Right cardiac atrium (tissue), 5 donors: ENCODE data around the gene TSEN2. TPM values are rescaled to one million over a fixed set of nuclear protein-coding genes. Genes with fewer than 3 reads are reported as not detected.
"Not testable (repeated sequence)": the region's sequence is repeated elsewhere in the genome, so short reads cannot be mapped to it uniquely, and the experiment has no call there.

ENCODE experiments used
- ATAC-seq, 2 donors: fragments of 200-7000 bp; cut with Tn5 transposase; one replicate each; pipeline versions ENCODE4 v1.8.0 to v1.9.1; 2020; ENCODE audit warnings: moderate library complexity in 2 of 2, mild to moderate bottlenecking in 1 of 2
- DNase-seq, 3 donors: peaks; one replicate each; pipeline ENCODE4 v3.0.0-alpha.2; 2020
- H3K27ac ChIP-seq: one replicate; pipeline ENCODE4 v1.5.1; 2013; ENCODE audit warnings: mild to moderate bottlenecking, low read length, control low read depth, moderate library complexity
- H3K27me3 ChIP-seq: one replicate; pipeline ENCODE4 v1.6.1; 2013; ENCODE audit not compliant: control insufficient read depth, insufficient read depth
- H3K4me1 ChIP-seq: one replicate; pipeline ENCODE4 v1.6.1; 2013; ENCODE audit warnings: low read length; ENCODE audit not compliant: control insufficient read depth, insufficient read depth
- H3K4me3 ChIP-seq: one replicate; pipeline ENCODE4 v1.5.1; 2013; ENCODE audit warnings: low read length, control low read depth
- H3K9me3 ChIP-seq: one replicate; pipeline ENCODE4 v1.6.1; 2013; ENCODE audit warnings: low read length; ENCODE audit not compliant: control insufficient read depth
- WGBS: extraction: QIAGEN DNeasy Blood & Tissue Kit; methylation state at CpG from one replicate; pipeline ENCODE4 v1.1.7; 2013; 5-methylcytosine and 5-hydroxymethylcytosine counted together
- intact Hi-C, 4 donors: fragments of 100-400 bp; cut with DNase I; formaldehyde crosslinking; loops; one replicate each; pipeline versions ENCODE4 v1.11.0 to v1.14.0; 2022 to 2023
- polyA plus RNA-seq: library from polyadenylated mRNA; stranded (reverse); fragments of 200-250 nt; gene quantifications from one replicate; pipeline ENCODE4 v1.2.3, GENCODE V29; 2013
- total RNA-seq, 4 donors: library from RNA; stranded (reverse); fragmentation: NEBNext Ultra II Directional; extraction: Animal tissue kit (Norgen Biotek cat#: 25700); gene quantifications; one replicate each; pipeline ENCODE4 v1.2.1, GENCODE V29; 2021
- donor health status: healthy with polysubstance abuse.
- donor health status: DM: no; HTN: yes; CAD: no.
- donor health status: DM: no; HTN: no; CAD: no.
- donor health status: DM: no; HTN: yes; CAD: no; lungs with severe emphysema.
- donor health status: DM: yes; HTN: yes; CAD: no.

Gene TSEN2
- total and polyA plus RNA-seq, 5 donors, result 13.9 to 21.4 (median 19.2) TPM

GRCh38 chr3:12532182-12532581 lies 47.9 kb downstream of the TSEN2 start:
- DNase-seq, result no peak
- ATAC-seq, result no peak
- WGBS, result 90% methylated on average over 5 of the region's 5 CpGs
- intact Hi-C loops, result no loop called here
- no peaks in the 10 kb centered on the region for H3K4me1 ChIP-seq
- H3K4me3 ChIP-seq, result no peak overlapping the region
- H3K27ac ChIP-seq, result no peak overlapping the region
- H3K9me3 ChIP-seq, result no peaks in the 10 kb centered on the region
- no peaks in the 10 kb centered on the region for H3K27me3 ChIP-seq

- WGBS, result 89% methylated on average over 6 of the region's 6 CpGs
- no peaks in the 10 kb centered on the region for H3K4me1 ChIP-seq
These were observed 52.1 kb downstream of the TSEN2 start for GRCh38 chr3:12536423-12536822.

DNA sequence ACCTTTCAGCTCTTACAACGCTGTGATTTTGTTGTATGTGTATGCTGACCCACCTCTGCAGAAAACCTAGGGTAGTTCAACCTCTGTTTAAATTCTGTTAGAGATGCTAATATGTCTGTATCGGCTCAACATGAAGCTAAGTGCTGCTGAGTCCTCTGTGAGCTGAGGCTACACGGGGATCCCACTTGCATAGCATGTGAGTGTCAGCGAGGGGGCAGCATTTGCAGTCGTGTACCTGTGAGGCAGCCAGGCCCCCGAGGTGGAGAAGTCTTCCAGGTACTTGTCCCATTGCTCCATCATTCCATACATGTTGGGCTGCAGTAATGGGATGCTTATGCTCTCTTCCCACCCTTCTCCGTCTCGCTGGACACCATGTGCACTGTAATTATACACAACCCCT lies 57.3 kb downstream of the TSEN2 start:
- whole genome bisulfite sequencing, result 70% methylated on average over 8 of the region's 8 CpGs
- peak in 1 of 2 donors; percentile 51 for ATAC-seq
- Histone ChIP-seq H3K27me3 (no peaks in the 10 kb centered on the region), H3K9me3 (no peaks in the 10 kb centered on the region), H3K4me3 (no peak overlapping the region), H3K27ac (no peak overlapping the region), H3K4me1 (no peaks in the 10 kb centered on the region)
- peak in 1 of 3 donors; percentile 59 for DNase-seq
- intact Hi-C loops, result no loop called here

More at GRCh38 chr3:12536423-12536822, 52.1 kb downstream of the TSEN2 start:
- no peaks in the 10 kb centered on the region for H3K27me3 ChIP-seq
- no peak for ATAC-seq
- intact Hi-C loops, result no loop called here
- no peaks in the 10 kb centered on the region for H3K9me3 ChIP-seq
- H3K4me3 ChIP-seq, result no peak overlapping the region
- H3K27ac ChIP-seq, result no peak overlapping the region
- no peak for DNase-seq

DNA sequence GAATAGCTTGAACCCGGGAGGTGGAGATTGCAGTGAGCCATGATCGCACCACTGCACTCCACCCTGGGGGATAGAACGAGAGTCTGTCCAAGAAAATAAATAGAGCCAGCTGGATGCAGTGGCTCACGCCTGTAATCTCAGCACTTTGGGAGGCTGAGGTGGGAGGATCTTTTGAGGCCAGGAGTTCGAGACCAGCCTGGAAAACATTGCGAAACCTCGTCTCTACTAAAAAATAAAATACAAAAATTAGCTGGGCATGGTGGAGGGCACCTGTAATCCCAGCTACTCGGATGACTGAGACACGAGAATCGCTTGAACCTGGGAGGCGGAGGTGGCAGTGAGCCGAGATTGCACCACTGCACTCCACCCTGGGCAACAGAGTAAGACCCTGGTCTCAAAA lies 59.2 kb downstream of the TSEN2 start:
- H3K27ac ChIP-seq, intact Hi-C loops, DNase-seq, H3K4me3 ChIP-seq, H3K27me3 ChIP-seq, H3K4me1 ChIP-seq, H3K9me3 ChIP-seq, ATAC-seq: not testable (repeated sequence)
- WGBS, result 85% methylated on average over 12 of the region's 12 CpGs

- no peak overlapping the region for H3K4me3 ChIP-seq
- no peaks in the 10 kb centered on the region for H3K27me3 ChIP-seq
- ATAC-seq (no peak), DNase-seq (no peak)
- intact Hi-C loops, result no loop called here
- no peaks in the 10 kb centered on the region for H3K4me1 ChIP-seq
- H3K27ac ChIP-seq, result no peak overlapping the region
- H3K9me3 ChIP-seq, result no peaks in the 10 kb centered on the region
- WGBS, result 73% methylated on average over 11 of the region's 11 CpGs
These were observed 60.6 kb downstream of the TSEN2 start for GRCh38 chr3:12544652-12545472.

DNA sequence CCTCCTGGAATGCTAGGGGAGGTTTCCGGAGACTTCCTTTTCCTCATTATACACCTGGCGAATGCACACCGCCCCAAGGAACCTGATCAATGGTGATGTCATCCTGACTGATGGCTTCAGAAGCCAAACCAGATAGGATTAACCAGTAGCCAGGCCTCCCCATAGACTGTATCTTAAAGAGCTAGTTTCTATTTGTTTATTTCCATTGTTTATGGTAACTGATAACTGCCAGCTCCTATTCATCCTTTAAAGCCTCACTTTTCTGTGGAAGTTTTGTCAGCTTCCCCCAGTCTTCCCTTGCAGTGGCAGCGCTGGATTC lies 61.2 kb downstream of the TSEN2 start, which contains the start of gene MKRN2OS:
MKRN2OS (minus strand) TSS at position 27 of the 319 bp plus-strand sequence. CDS start 35 bp downstream, outside the sequence.
- no peak within 1 kb of the TSS for H3K4me3 ChIP-seq
- ATAC-seq (peak in 1 of 2 donors; percentile 40), DNase-seq (no peak)
- WGBS, result 55% methylated on average over 4 of the region's 4 CpGs
- H3K4me1 ChIP-seq, result no peaks in the 10 kb centered on the region
- H3K27ac ChIP-seq, result no peak within 1 kb of the TSS
- no peaks in the 10 kb centered on the region for H3K27me3 ChIP-seq
- no peaks in the 10 kb centered on the region for H3K9me3 ChIP-seq
- intact Hi-C loops, result no loop called here

GRCh38 chr3:12549971-12550760 lies 65.9 kb downstream of the TSEN2 start:
- 63% methylated on average over 7 of the region's 7 CpGs for WGBS
- Histone ChIP-seq H3K27ac (no peak overlapping the region), H3K4me1 (no peaks in the 10 kb centered on the region), H3K4me3 (no peak overlapping the region), H3K9me3 (no peaks in the 10 kb centered on the region), H3K27me3 (no peaks in the 10 kb centered on the region)
- no peak for ATAC-seq
- DNase-seq, result no peak
- intact Hi-C loops, result no loop called here

GRCh38 chr3:12553921-12554391 lies 69.7 kb downstream of the TSEN2 start:
- Histone ChIP-seq H3K27ac (no peak overlapping the region), H3K27me3 (no peaks in the 10 kb centered on the region), H3K9me3 (no peaks in the 10 kb centered on the region), H3K4me3 (peak overlapping the region; percentile 45), H3K4me1 (no peaks in the 10 kb centered on the region)
- DNase-seq (peak; percentile 35 to 66 (median 64)), ATAC-seq (no peak)
- intact Hi-C loops, result no loop called here
- 5% methylated on average over 26 of the region's 26 CpGs for WGBS

GRCh38 chr3:12556314-12556689 lies 72.0 kb downstream of the TSEN2 start:
- H3K4me1 ChIP-seq, result peaks cover 5% of the 10 kb centered on the region
- H3K27ac ChIP-seq, result peak overlapping the region; percentile 67
- ATAC-seq (peak; percentile 17 to 20), DNase-seq (no peak)
- WGBS, result 2% methylated on average over 8 of the region's 8 CpGs
- intact Hi-C loops, result no loop called here
- H3K27me3 ChIP-seq, result no peaks in the 10 kb centered on the region
- no peaks in the 10 kb centered on the region for H3K9me3 ChIP-seq
- H3K4me3 ChIP-seq, result peak overlapping the region; percentile 68

DNA sequence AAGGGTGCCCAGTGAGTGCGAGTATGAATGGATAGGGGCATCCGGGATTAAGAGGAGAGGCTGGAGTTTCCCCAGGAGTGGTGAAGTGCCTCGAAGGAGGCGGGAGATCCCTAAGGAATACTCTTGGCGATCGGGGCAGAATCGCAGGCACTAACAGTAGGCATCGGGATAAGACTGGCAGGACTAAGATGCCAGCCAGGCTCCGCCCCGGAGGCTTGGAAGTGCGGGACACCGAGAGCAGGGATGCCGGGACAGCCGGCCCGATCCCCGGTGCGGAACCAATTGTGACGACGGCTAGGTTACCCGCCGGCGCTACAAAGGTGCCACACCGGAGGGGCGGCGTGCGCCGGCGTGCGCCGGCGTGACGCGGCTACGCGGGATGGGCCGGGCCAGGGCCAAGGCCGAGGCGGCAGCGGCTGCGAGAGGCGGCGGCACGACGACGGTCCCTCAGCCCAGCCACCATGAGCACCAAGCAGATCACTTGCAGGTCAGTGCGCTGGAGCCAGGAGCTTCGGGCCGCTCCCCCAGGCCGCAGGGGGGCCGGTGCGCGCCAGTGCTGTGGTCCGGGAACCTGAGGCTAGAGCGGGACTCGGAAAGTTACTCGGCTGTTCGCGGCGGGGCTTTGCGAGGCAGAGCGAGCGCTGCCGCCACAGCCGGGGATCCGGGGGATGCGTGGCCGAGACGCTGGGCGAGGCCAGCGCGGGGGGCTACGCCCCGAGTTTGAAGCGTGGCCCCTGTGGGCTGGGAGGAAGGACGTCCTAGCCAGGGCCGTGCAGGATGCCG lies 72.6 kb downstream of the TSEN2 start, which contains the start of gene MKRN2:
MKRN2 (plus strand) TSS at position 398 of the 783 bp plus-strand sequence; CDS start at position 462, 64 bp downstream.
- Histone ChIP-seq H3K4me1 (peaks cover 7% of the 10 kb centered on the region), H3K27me3 (no peaks in the 10 kb centered on the region), H3K4me3 (peak within 1 kb of the TSS; percentile 68), H3K27ac (peak within 1 kb of the TSS; percentile 84), H3K9me3 (no peaks in the 10 kb centered on the region)
- DNase-seq (peak; percentile 86 to 95 (median 94)), ATAC-seq (peak; percentile 97 to 98)
- intact Hi-C loops, result no loop called here
- WGBS, result under 1% methylated on average over 77 of the region's 77 CpGs
